SJCRH30 (cell line): Measurements from ENCODE around the gene PET117. TPM values are rescaled to one million over a fixed set of nuclear protein-coding genes. Genes with fewer than 3 reads are reported as not detected.

Source experiments
- DNase-seq, 2 experiments: peaks; one replicate each; pipeline ENCODE4 v3.0.0-alpha.2; 2015 to 2020
- H3K27ac ChIP-seq: fragments of 250-450 bp; sonication (Bioruptor Pico); 2 replicates; pipeline ENCODE4 v1.5.1; 2020; ENCODE audit warnings: mild to moderate bottlenecking, moderate library complexity
- H3K27me3 ChIP-seq: fragments of 250-450 bp; sonication (Bioruptor Pico); 2 replicates; pipeline ENCODE4 v1.5.1; 2020; ENCODE audit warnings: mild to moderate bottlenecking, moderate library complexity
- H3K36me3 ChIP-seq: fragments of 250-450 bp; sonication (Bioruptor Pico); 2 replicates; pipeline ENCODE4 v1.5.1; 2020; ENCODE audit warnings: mild to moderate bottlenecking, moderate library complexity
- H3K4me1 ChIP-seq: fragments of 250-450 bp; sonication (Bioruptor Pico); 2 replicates; pipeline ENCODE4 v1.5.1; 2020; ENCODE audit warnings: mild to moderate bottlenecking, moderate library complexity
- H3K4me3 ChIP-seq: fragments of 250-450 bp; sonication (Bioruptor Pico); 2 replicates; pipeline ENCODE4 v1.5.1; 2020; ENCODE audit warnings: mild to moderate bottlenecking, moderate library complexity
- H3K9me3 ChIP-seq: fragments of 250-450 bp; sonication (Bioruptor Pico); replicated peaks from 2 replicates; pipeline ENCODE4 v1.5.1; 2020; ENCODE audit warnings: mild to moderate bottlenecking, moderate library complexity
- total RNA-seq: library from RNA; depleted of rRNA; stranded (reverse); fragments of >200 nt; shearing (Covaris generic); gene quantifications from 2 replicates; pipeline ENCODE4 v1.2.3, GENCODE V29; 2014

PET117 gene
- total RNA-seq, 1 experiment from 2014 or later, result 22.5 TPM

DNA sequence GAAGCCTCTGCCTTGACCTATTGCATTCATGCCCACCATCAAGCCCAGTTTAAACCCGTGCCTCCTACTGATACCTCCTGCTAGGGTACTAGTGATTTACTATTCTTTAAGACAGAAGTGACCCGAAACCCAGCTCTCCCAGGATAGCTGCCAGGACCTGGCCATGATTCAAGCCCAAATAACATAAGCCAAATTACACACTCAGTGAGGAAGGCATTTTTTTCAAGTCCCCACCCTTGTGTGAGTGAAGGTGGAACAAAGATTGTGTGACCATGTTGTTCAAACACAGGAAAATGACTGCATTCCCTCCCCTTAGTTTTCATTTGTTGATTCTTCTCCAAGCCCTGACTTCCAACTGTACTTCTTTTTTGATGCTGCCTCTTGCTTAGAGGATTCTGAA, 3.7 kb upstream of the PET117 start:
- Histone ChIP-seq H3K9me3 (no peaks in the 10 kb centered on the region), H3K27ac (no peak overlapping the region), H3K4me1 (peaks cover 2% of the 10 kb centered on the region; the same call in 1 of the 2 replicates), H3K4me3 (no peak overlapping the region), H3K36me3 (no peaks in the 10 kb centered on the region), H3K27me3 (no peaks in the 10 kb centered on the region)
- no peak for DNase-seq

DNA sequence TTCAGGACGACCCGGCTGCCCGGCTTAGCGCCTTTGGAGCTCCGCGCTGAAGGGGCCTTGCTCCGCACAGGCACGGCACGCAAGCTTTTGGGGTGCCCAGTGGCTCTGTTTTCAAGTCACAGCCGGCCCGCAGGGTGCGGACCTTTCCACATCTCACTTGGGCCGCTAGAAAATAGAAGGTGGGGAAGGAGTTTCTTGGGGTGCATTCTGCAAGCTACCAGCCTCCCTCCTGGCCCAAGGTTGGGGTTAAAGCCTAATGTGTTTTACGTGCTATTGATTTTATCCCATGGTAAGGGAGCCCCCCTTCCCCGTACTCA, 561 bp downstream of the PET117 start:
- DNase-seq, result no peak
- Histone ChIP-seq H3K4me3 (peak overlapping the region; percentile 90), H3K9me3 (no peaks in the 10 kb centered on the region), H3K4me1 (peaks cover 4% of the 10 kb centered on the region; the same call in 1 of the 2 replicates), H3K27ac (peak overlapping the region; percentile 84), H3K36me3 (peaks cover 15% of the 10 kb centered on the region; the same call in 1 of the 2 replicates), H3K27me3 (no peaks in the 10 kb centered on the region)

DNA sequence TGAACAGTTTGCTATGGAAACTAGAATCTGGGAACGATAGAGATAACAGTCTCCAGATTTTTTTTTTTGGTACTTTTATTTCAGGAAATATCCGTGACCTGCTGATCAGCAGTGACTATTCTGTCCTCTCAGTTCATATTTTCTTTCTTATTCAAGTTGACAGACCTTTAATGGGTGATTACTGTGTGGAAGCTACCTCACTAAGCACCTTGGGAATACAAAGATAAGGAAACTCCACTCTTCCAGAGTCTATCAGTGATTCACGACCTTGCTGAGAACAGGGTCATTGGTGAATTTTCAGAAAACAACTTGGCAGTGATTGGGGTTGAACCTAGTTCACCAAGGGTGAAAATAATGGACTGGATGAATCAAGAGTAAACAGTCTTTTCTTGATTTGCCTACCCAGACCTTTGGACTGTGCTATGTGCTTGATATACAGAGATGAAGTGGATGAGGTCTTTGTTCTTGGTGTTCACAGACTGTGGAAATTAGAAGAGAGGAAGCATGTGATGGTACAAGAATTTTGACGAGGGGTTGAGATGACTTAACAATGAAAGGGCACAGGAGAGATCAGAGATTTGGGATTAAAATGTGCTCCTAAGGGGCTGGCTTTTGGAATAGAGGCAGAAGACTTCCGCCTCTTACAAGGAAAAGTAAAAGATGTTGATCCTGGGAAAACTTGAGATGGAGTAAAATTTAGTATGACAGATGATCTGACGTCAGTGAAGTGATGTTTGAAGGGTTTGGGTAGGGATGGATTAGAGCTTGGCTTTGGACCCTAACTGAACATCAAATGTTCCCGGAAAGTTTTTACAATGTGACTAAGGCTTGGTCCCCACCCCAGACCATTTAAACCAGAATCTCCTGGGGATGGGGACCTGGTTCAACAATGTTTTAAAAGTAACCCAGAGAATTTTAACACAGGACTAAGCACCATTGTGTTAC, 1.2 kb downstream of the PET117 start:
- Histone ChIP-seq H3K4me1 (peaks cover 4% of the 10 kb centered on the region; the same call in 1 of the 2 replicates), H3K36me3 (peaks cover 15% of the 10 kb centered on the region; the same call in 1 of the 2 replicates), H3K27me3 (no peaks in the 10 kb centered on the region), H3K4me3 (peak overlapping the region; percentile 90), H3K9me3 (no peaks in the 10 kb centered on the region), H3K27ac (peak overlapping the region; percentile 84)
- peak in 1 of 2 experiments; percentile 8 for DNase-seq

- peaks cover 4% of the 10 kb centered on the region; the same call in 1 of the 2 replicates for H3K4me1 ChIP-seq
- H3K27ac ChIP-seq, result no peak overlapping the region
- DNase-seq, result no peak
- H3K36me3 ChIP-seq, result peaks cover 15% of the 10 kb centered on the region; the same call in 1 of the 2 replicates
- no peaks in the 10 kb centered on the region for H3K27me3 ChIP-seq
- no peak overlapping the region for H3K4me3 ChIP-seq
- H3K9me3 ChIP-seq, result no peaks in the 10 kb centered on the region
Observed at GRCh38 chr20:18139832-18140231, 2.2 kb downstream of the PET117 start.

- no peak overlapping the region for H3K4me3 ChIP-seq
- H3K4me1 ChIP-seq, result no peaks in the 10 kb centered on the region
Observed at GRCh38 chr20:18144541-18145099, 7.0 kb downstream of the PET117 start.

GRCh38 chr20:18154342-18154741, 16.7 kb downstream of the PET117 start:
- peaks cover 3% of the 10 kb centered on the region for H3K36me3 ChIP-seq
- no peaks in the 10 kb centered on the region for H3K27me3 ChIP-seq
- no peak for DNase-seq
- H3K9me3 ChIP-seq, result no peaks in the 10 kb centered on the region
- no peak overlapping the region for H3K4me3 ChIP-seq
- no peak overlapping the region for H3K27ac ChIP-seq
- no peaks in the 10 kb centered on the region for H3K4me1 ChIP-seq

More at GRCh38 chr20:18144541-18145099, 7.0 kb downstream of the PET117 start:
- Histone ChIP-seq H3K9me3 (no peaks in the 10 kb centered on the region), H3K27ac (no peak overlapping the region), H3K27me3 (no peaks in the 10 kb centered on the region), H3K36me3 (peaks cover 17% of the 10 kb centered on the region)
- DNase-seq, result no peak

DNA sequence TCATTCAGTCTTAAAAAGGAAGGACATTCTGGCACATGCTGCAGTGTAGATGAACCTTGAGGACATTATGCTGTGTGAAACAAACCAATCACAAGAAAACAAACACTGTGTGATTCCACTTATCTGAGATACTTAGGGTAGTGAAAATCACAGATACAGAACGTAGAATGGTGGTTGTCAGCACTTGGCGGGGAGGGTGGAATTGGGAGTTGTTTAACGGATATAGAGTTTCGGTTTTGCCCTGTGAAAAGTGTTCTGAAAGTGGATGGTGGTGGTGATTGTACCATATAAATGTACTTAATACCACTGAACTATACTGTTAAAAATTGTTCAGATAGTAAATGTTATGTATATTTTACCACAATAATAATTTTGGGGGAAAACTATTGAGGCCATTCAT, 18.4 kb downstream of the PET117 start:
- Histone ChIP-seq H3K27me3 (no peaks in the 10 kb centered on the region), H3K4me3 (no peak overlapping the region), H3K27ac (no peak overlapping the region), H3K36me3 (peaks cover 13% of the 10 kb centered on the region), H3K4me1 (no peaks in the 10 kb centered on the region), H3K9me3 (no peaks in the 10 kb centered on the region)
- no peak for DNase-seq

DNA sequence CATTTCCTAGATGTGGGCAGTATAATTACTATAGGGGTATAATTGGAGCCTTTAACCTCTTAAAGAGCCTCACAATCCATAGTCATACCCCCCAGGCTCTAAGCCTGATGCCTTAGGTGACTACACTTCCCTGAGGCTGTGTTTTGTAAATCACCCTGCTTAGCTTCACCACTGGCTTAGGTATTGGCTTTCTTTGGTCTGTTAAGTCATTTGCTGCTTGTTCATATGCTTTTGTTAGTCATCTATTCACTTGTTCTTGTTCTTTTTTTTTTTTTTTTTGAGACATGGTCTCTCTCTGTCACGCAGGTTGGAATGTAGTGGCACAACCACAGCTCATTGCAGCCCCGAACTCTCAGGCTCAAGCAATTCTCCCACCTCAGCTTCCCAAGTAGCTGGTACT, 26.7 kb downstream of the PET117 start:
- H3K4me3 ChIP-seq, result no peak overlapping the region
- H3K4me1 ChIP-seq, result no peaks in the 10 kb centered on the region
- H3K9me3 ChIP-seq, result no peaks in the 10 kb centered on the region
- no peak overlapping the region for H3K27ac ChIP-seq
- DNase-seq, result no peak
- H3K27me3 ChIP-seq, result no peaks in the 10 kb centered on the region
- H3K36me3 ChIP-seq, result peaks cover 17% of the 10 kb centered on the region

DNA sequence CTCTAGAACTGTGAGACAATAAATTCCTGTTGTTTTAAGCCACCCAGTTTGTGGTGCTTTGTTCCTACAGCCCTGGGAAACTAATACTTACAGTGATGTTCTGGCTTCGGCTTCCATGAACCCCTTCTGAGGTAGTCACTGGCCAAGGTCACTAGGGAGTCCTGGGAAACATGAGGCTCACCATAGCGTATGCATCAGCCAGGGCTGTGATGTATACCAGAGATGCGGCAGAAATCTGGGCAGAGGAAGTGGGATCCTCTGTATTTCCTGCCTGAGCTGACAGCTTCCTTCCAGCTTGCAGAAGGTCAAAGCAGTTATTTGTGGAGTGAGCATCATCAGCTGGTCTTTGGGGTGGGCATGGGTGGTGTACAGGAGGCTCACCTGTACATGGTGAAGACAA, 27.9 kb downstream of the PET117 start:
- Histone ChIP-seq H3K27ac (no peak overlapping the region), H3K9me3 (no peaks in the 10 kb centered on the region), H3K36me3 (peaks cover 13% of the 10 kb centered on the region), H3K4me3 (no peak overlapping the region), H3K27me3 (no peaks in the 10 kb centered on the region), H3K4me1 (no peaks in the 10 kb centered on the region)
- no peak for DNase-seq

DNA sequence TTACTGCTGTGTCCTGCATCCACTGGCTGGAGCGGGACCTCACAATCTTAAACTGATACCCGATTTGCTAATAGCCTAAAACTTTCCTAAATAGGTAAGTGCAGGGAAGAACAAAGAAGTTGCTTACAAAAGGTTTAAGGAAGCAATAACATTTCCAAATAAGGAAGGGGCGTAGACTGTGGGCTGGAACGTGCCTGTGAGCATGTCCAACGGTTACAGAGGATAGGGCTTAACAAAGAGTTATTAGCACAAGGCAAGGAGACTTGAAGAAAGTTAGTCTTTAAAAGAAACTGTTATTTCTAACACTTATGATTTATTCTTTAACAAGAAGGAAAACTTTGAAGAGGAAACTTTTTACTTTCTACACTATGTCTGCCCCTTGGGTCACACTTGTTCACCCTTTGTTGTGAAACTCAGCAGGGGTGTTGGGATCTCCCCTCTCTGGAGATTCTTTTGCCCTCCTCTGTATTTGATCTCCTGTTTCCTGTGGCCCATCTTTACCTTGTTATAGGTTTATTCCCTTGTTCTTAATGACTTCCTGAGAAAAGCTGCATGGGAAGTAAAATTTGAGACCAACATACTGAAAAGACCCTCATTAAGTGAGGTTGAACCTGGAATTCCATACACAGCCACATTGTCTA, 28.7 kb downstream of the PET117 start:
- DNase-seq, result no peak
- no peak overlapping the region for H3K4me3 ChIP-seq
- H3K9me3 ChIP-seq, result no peaks in the 10 kb centered on the region
- H3K27ac ChIP-seq, result no peak overlapping the region
- H3K4me1 ChIP-seq, result no peaks in the 10 kb centered on the region
- peaks cover 10% of the 10 kb centered on the region for H3K36me3 ChIP-seq
- no peaks in the 10 kb centered on the region for H3K27me3 ChIP-seq

DNA sequence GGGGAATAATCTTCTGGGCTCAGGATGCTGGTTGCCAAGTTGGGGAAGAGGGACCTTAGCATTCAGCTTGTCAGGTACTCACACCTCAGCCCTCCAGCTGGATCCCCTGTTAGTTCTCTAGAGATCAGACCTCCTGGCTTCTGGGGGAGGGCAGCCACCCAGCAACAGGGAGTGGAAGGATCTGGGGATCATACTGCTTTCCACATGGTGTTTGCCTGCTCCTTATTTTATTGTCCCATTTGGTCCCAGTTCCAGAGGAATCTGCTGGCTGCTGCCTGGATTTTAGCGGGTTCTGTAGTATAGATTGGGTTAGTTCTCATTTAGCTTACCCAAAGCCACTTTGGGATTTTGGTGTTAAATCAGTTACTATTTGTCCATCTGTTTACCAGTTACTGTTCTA, 29.3 kb downstream of the PET117 start:
- H3K4me3 ChIP-seq, result no peak overlapping the region
- H3K9me3 ChIP-seq, result no peaks in the 10 kb centered on the region
- no peak overlapping the region for H3K27ac ChIP-seq
- peaks cover 9% of the 10 kb centered on the region for H3K36me3 ChIP-seq
- no peaks in the 10 kb centered on the region for H3K27me3 ChIP-seq
- H3K4me1 ChIP-seq, result no peaks in the 10 kb centered on the region
- DNase-seq, result no peak

- Histone ChIP-seq H3K4me3 (no peak overlapping the region), H3K27me3 (no peaks in the 10 kb centered on the region), H3K4me1 (no peaks in the 10 kb centered on the region)
Observed at GRCh38 chr20:18172379-18172778, 34.7 kb downstream of the PET117 start.

DNA sequence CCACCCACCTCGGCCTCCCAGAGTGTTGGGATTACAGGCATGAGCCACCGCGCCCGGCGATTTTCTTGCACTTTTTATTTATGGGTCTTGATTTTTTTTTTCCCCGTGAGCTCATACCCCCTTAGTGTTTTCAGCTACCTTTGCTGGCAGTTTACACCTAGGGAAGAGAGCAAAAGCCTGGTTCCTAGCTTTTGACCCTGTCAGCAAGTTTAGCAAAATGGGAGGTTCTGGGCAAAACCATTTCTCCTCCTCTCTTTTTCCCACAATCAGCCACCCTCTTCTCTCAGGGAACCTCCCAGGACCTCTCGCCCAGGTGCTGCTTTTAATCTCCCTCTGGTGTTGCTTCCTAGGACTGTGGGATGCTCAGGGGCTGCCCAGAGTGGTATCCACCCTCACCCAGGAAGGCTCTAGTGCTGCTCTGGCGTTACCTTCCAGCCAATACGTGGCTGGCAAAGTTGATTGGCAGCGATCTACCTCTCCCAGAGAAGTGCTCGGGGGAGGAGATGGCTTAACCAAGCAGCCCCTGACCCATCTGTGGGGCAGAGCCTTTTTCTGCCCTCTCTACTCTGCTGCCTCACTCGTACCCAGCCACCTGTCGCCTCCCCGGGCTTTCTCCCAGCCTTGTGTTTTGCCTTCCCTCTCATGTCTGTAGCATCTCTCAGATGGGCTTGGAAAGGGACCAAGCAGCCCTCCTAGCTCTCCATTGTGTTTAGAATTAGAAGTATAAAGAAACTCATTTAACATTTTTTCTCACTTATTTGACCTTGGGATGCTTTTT, 37.4 kb downstream of the PET117 start:
- Histone ChIP-seq H3K36me3 (peaks cover 5% of the 10 kb centered on the region; the same call in 1 of the 2 replicates), H3K4me1 (no peaks in the 10 kb centered on the region), H3K27ac (no peak overlapping the region), H3K27me3 (no peaks in the 10 kb centered on the region), H3K4me3 (no peak overlapping the region), H3K9me3 (no peaks in the 10 kb centered on the region)
- DNase-seq, result no peak

More at GRCh38 chr20:18172379-18172778, 34.7 kb downstream of the PET117 start:
- no peak for DNase-seq
- Histone ChIP-seq H3K9me3 (no peaks in the 10 kb centered on the region), H3K27ac (no peak overlapping the region), H3K36me3 (0 out of 2 replicates have a peak, but pooled peaks cover 5% of the 10 kb centered on the region)

DNA sequence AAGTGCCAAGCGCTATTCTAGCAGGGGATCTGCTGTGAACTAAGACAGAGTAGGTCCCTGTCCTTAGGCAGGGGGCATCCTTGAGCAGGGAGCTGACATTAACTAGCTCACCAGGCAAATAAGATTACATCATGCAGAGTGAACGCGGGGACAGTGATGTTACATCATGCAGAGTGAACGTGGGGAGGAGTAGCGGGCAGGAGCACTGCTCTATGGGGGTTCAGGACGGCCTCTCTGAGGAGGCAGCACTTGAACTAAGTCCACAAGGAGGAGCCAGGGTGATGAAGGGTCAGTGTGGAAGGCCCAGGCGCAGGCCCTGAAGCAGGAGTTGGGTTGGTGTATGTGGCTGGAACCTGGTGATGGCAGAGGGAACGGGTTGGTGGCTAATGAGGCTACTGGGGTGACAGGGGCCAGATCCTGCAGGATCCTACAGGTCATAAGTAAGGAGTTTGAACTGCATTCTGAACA, 38.7 kb downstream of the PET117 start:
- no peak overlapping the region for H3K27ac ChIP-seq
- H3K4me1 ChIP-seq, result no peaks in the 10 kb centered on the region
- no peak for DNase-seq
- H3K4me3 ChIP-seq, result no peak overlapping the region
- H3K36me3 ChIP-seq, result peaks cover 13% of the 10 kb centered on the region
- H3K9me3 ChIP-seq, result peaks cover 4% of the 10 kb centered on the region; the same call in 1 of the 2 replicates
- H3K27me3 ChIP-seq, result no peaks in the 10 kb centered on the region
